GM18498 (cell line): ENCODE measurements around the gene STEAP1B.

Source experiments
- ATAC-seq: cut with Tn5 transposase; IDR thresholded peaks from one replicate; pipeline ENCODE4 v1.9.1; 2021; ENCODE audit warnings: mild to moderate bottlenecking, moderate library complexity; ENCODE audit not compliant: unreplicated experiment

STEAP1B gene

DNA sequence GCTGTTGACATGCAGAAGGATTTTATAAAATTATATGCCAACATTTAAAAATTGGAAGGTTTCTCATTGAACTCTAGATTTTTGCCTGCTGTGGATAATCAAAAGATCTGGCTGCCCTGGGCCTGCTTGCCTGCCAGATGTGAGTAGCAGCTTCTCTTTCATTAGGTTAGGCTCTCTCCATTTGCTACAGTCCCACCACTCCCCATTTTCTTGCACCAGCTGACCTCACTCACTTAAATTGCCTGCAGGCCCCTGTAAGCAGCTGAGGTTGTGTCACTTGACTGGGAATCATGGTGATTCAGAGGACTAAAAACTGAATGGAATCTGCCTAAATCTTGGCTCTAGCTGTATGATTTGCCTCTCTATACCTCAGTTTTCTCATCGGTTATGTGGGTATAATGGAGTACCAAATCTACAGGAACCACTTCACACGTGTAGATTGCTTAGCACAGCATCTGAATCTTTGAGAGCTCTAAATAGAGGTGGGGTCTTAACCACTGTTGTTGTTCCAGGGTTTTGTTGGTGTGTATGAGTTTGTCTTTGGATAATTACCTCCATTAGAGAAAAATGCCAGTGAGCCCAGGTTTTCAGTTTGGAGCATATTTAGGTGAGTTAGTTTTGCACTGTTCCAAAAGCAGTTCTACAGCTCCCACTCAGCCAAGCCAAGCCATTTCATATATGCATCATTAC, 124.5 kb downstream of the STEAP1B start:
- ATAC-seq = no peak

DNA sequence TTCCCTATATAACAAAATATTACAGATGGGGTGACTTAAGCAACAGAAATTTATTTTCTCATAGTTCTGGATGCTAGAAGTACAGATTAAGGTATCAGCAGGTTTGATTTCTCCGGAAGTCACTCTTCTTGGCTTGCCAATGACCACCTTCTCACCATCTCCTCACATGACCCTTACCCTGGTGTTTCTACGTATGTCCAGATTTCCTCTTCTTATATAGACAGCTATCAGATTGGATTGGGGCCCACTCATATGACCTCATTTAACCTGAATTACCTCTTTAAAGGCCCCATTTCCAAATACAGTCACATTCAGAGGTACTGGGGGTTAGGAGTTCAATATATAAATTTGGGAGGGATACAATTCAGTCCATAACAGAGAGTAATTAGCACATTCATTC, 126.1 kb downstream of the STEAP1B start:
- ATAC-seq = no peak

GRCh38 chr7:22373388-22373787, 126.6 kb downstream of the STEAP1B start:
- no peak for ATAC-seq

- ATAC-seq = no peak
These were observed 127.1 kb downstream of the STEAP1B start for GRCh38 chr7:22372863-22373262.

DNA sequence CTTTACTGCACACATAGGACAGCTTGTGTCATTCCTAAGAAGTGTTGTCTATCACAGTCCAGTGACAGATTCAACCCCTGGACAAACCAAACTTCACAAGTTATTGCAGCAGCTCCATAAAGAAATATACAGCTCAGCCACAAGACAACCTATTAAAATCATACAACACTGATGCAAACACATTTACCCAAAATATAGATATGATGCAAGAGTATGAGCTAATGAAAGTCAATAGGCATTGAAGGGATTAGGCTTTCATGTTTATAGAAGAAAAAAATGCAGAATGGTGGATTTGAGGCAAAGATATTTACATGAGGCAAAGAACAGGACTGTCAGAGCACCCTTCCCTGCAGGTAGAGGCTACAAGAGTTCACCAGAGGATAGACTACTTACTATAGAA, 128.1 kb downstream of the STEAP1B start:
- no peak for ATAC-seq
